RPMI7951 (cell line): ENCODE results near the gene WNT4. TPM values are rescaled to one million over a fixed set of nuclear protein-coding genes. Genes with fewer than 3 reads are reported as not detected.

Source experiments
- DNase-seq: peaks from one replicate; pipeline ENCODE4 v3.0.0-alpha.2; 2012; ENCODE audit warnings: low read depth
- total RNA-seq: library from RNA; depleted of rRNA; stranded (reverse); fragments of >200 nt; shearing (Covaris generic); gene quantifications from 2 replicates; pipeline ENCODE4 v1.2.3, GENCODE V29; 2014

WNT4 gene
- total RNA-seq, 1 experiment from 2014 or later: not detected

DNA sequence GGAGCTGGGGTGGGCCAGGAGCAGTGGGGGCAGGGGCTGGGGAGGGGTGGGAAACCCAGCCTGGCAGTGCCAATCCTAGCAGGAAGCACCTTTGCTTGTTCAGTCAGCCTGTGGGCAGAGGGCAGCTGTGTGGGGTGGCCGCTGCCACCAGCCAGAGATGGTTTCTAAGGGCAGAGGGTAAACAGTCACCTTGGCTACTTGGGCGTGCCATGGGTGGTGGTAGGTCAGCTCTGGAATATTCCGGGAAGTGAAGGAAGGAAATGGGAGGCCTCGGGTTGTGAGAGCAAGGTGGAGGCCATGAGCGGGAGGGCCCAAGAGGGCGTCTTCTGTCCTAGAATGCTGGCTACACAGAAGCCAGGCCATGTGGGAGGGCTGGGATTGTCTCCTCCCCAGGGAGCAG, 20.7 kb upstream of the WNT4 start:
- no peak for DNase-seq

- DNase-seq: no peak
These were observed 20.2 kb upstream of the WNT4 start for GRCh38 chr1:22163137-22163536.

GRCh38 chr1:22159891-22160290, 17.0 kb upstream of the WNT4 start:
- DNase-seq: no peak

DNA sequence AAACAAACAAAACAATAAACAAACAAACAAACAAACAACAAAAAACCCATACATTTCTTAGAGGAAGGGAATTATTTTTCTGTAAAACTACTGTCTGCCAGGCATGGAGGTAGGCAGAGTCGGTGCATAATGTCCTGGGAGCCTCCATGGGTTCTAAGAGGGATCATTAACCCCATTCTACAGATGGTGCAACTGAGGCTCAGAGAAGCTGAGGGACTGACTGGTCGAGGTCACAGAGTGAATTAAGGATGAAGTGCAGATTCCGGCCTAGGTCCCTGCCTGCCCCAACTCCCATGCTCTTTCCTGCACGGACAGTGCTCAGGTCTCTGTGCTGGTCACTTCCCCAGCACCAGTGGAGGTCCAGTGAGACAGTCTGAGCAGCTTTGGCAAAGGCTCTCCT, 15.8 kb upstream of the WNT4 start:
- no peak for DNase-seq

DNA sequence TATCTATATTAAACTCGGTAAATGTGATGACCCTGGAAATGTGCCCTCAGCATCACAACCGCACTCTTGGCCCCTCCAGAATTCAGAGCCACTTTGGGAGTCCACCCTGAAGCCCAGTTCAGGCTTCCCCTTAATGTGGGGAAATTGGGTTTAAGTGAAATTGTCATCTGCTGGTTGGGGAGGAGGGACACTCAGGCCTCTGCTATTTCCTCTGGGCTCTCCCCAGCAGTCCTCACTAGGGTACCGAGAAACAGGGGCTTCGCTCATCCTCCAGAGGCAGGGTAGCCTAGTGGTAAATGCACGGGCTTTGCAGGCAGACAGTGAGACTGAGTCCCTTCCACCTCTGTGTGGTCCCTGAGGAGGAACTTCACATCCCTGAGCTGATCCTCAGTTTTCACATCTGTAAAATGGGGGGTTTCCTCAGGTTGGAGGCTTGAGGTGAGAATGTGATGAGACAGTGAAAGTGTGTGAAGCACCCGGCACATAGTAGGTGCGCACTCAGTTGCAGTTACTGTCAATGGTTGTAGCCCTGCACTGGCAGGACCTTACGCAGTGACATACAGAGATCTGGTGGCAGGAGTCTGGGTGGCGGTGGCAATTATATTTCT, 14.6 kb upstream of the WNT4 start:
- no peak for DNase-seq

- no peak for DNase-seq
These were observed 12.6 kb upstream of the WNT4 start for GRCh38 chr1:22155517-22155916.

GRCh38 chr1:22154626-22155025, 11.7 kb upstream of the WNT4 start:
- DNase-seq: no peak

GRCh38 chr1:22153660-22154437, 11.0 kb upstream of the WNT4 start:
- no peak for DNase-seq

DNA sequence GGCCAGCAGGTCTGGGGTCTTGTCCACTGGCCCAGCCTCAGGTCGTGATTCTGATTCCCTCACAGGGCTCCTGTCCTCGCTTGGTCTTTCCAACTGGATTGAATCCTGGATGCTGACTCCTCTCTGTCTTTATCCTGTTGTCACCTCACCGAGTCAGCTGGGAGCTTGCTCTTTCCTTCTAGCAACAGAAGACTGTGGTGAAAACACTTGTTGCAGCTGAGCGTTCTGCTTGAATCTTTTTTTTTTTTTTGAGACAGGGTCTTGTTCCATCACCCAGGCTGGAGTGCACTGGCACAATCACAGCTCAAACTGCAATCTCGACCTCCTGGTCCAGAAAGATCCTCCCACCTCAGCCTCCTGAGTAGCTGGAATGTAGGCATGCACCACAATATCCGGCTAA, 8.0 kb upstream of the WNT4 start:
- no peak for DNase-seq

- no peak for DNase-seq
These were observed 407 bp downstream of the WNT4 start for GRCh38 chr1:22142315-22143064.

DNA sequence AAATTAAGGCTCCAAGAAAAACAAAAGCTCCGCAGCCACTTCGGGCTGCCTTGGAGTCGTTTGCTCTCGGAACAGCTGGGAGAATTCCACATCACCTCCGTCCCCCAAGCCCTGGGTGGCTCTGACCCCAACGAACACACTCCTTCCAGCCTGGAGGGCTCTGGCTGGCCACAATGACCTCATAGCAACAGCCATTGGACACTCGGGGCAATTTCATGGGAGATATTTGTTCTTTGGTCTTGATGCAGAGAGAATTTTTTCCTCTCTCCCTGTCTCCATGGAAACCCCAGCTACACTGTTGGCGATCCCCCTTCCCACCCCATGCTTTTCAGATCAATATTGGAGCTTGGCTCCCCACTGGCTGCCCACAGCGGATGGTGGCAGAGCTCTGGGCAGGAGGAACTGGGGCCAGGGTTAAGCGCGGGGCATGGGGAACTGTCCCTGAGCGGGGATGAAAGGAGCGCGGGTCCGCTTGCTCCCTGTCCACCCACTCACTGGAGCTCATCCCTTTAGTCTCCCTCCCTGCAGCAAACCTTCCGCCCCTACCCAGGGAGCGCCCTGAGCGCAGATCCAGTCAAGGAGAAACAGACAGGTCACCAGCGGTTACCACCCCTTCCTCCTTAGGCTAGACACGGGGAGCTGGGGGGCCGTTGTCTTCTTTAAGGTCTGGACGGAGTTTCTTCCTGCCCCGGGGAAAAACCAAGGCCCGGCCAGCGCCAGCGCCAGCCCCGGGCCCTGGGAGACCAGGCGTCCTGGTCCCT, 1.2 kb downstream of the WNT4 start:
- DNase-seq: no peak

GRCh38 chr1:22140694-22141093, 2.2 kb downstream of the WNT4 start:
- no peak for DNase-seq

GRCh38 chr1:22139817-22140216, 3.1 kb downstream of the WNT4 start:
- DNase-seq: no peak

- no peak for DNase-seq
These were observed 3.8 kb downstream of the WNT4 start for GRCh38 chr1:22139066-22139594.

- DNase-seq: no peak
These were observed 5.7 kb downstream of the WNT4 start for GRCh38 chr1:22137004-22137720.

DNA sequence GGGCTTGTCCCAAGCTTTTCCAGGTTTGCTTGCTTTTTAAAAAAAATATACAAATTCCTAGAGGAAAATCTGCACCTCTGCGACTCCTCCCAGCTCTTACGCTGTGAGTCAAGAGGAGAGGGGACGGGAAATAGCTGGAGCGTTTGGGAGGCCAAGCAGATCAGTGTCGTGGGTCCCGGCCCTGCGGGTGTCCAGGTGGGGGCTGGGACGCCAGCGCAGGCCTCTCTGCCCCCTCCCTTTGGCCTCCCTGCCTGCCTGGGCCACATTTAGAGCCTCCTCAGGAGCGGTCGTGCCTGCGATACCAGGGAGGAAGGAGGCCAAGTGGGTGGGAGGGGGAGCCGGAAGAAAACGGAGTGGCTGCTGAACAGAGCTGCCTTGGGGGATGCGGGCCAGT, 9.0 kb downstream of the WNT4 start:
- no peak for DNase-seq

DNA sequence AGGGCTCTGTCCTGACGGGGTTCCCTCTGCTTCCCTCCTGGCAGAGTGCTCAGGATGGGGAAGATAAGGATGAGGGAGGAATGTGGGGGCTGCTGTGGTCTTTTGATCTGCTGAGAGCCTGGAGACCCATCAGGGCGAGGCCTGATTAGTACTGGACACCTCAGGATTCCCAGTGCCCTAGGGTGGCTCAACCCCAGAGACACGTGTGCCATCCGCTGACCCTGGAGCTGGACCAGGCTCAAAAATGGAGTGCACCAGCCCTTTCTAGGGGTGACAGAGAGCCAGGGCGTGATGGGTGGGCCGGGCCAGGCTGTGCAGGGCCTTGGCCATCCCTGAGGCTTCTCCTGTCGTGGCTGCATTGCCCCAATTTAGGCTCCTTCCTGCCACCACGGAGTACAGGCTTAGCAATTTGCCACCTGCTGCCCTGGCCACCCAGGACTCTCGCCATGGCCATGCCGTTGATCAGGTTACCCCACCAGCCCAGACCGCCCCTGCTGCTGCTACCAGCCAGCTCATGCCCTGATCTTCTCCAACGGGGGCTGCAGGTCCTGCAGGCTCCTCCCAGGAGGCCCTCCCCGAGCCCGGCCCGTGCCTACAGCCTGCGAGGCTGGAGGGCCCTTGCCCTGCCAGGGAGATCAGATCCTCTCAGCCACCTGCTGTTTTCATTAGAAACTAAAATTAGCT, 9.5 kb downstream of the WNT4 start:
- DNase-seq: no peak

- peak; percentile 72 for DNase-seq
These were observed 10.2 kb downstream of the WNT4 start for GRCh38 chr1:22132517-22133235.

GRCh38 chr1:22131875-22132486, 10.9 kb downstream of the WNT4 start:
- DNase-seq: no peak

- no peak for DNase-seq
These were observed 11.8 kb downstream of the WNT4 start for GRCh38 chr1:22131062-22131461.
